SK-N-SH treated with all-trans-retinoic acid at 6 μM for 48 hours (cell line): Measurements from ENCODE around the gene HHAT.
A peak's percentile ranks its signal among the peaks of the same experiment; 100 is the strongest.

Experiments used
- ATAC-seq: fragments of 200-7000 bp; cut with Tn5 transposase; 3 replicates; pipeline ENCODE4 v1.9.1; 2020; ENCODE audit warnings: mild to moderate bottlenecking, moderate library complexity
- ARNTL ChIP-seq: fragments of 450-650 bp; formaldehyde crosslinking; IDR thresholded peaks from 2 replicates; pipeline ENCODE4 v1.5.0; 2020; ENCODE audit warnings: low read depth, mild to moderate bottlenecking, moderate library complexity, borderline replicate concordance
- BACH2 ChIP-seq: fragments of 250-450 bp; sonication (Bioruptor Pico); IDR thresholded peaks from 2 replicates; pipeline ENCODE4 v1.9.0; 2021; ENCODE audit warnings: mild to moderate bottlenecking, borderline replicate concordance
- CSDC2 ChIP-seq: fragments of 250-450 bp; sonication (Bioruptor Pico); IDR thresholded peaks from 2 replicates; pipeline ENCODE4 v1.5.0; 2020; ENCODE audit warnings: mild to moderate bottlenecking, moderate library complexity
- ESRRG ChIP-seq: fragments of 250-450 bp; sonication (Bioruptor Pico); IDR thresholded peaks from 2 replicates; pipeline ENCODE4 v1.6.1; 2021; ENCODE audit warnings: mild to moderate bottlenecking
- GLIS3 ChIP-seq: fragments of 250-450 bp; sonication (Bioruptor Pico); IDR thresholded peaks from 2 replicates; pipeline ENCODE4 v1.5.0; 2020; ENCODE audit warnings: mild to moderate bottlenecking, moderate library complexity
- ISL1 ChIP-seq: fragments of 250-450 bp; sonication (Bioruptor Pico); IDR thresholded peaks from 2 replicates; pipeline ENCODE4 v2.1.2; 2022; ENCODE audit warnings: mild to moderate bottlenecking, moderate library complexity
- OSR1 ChIP-seq: fragments of 250-450 bp; sonication (Bioruptor Pico); IDR thresholded peaks from 2 replicates; pipeline ENCODE4 v1.8.0; 2022; ENCODE audit warnings: moderate library complexity, mild to moderate bottlenecking, inconsistent platforms
- RARB ChIP-seq: fragments of 250-450 bp; sonication (Bioruptor Pico); IDR thresholded peaks from 2 replicates; pipeline ENCODE4 v1.8.0; 2021; ENCODE audit warnings: mild to moderate bottlenecking, moderate library complexity
- SNAI2 ChIP-seq: fragments of 250-450 bp; sonication (Bioruptor Pico); IDR thresholded peaks from 2 replicates; pipeline ENCODE4 v1.5.0; 2020; ENCODE audit warnings: mild to moderate bottlenecking, moderate library complexity
- TCF4 ChIP-seq: fragments of 250-450 bp; sonication (Bioruptor Pico); IDR thresholded peaks from 2 replicates; pipeline ENCODE4 v1.8.0; 2021; ENCODE audit warnings: mild to moderate bottlenecking, moderate library complexity, borderline replicate concordance
- TOX ChIP-seq: fragments of 250-450 bp; sonication (Bioruptor Pico); IDR thresholded peaks from 2 replicates; pipeline ENCODE4 v1.8.0; 2021; ENCODE audit warnings: mild to moderate bottlenecking, moderate library complexity, borderline replicate concordance
- ZC3H10 ChIP-seq: fragments of 250-450 bp; sonication (Bioruptor Pico); IDR thresholded peaks from 2 replicates; pipeline ENCODE4 v1.5.1; 2021; ENCODE audit warnings: mild to moderate bottlenecking, moderate library complexity
- ZFP3 ChIP-seq: fragments of 250-450 bp; sonication (Bioruptor Pico); IDR thresholded peaks from 2 replicates; pipeline ENCODE4 v1.5.0; 2020; ENCODE audit warnings: mild to moderate bottlenecking, moderate library complexity
- ZNF70 ChIP-seq: fragments of 450-650 bp; formaldehyde crosslinking; IDR thresholded peaks from 2 replicates; pipeline ENCODE4 v1.5.0; 2020; ENCODE audit warnings: mild to moderate bottlenecking, moderate library complexity
- ZNF8 ChIP-seq: fragments of 450-650 bp; formaldehyde crosslinking; IDR thresholded peaks from 2 replicates; pipeline ENCODE4 v1.5.0; 2020; ENCODE audit warnings: mild to moderate bottlenecking, moderate library complexity
- TF ChIP-seq, protein P1 (sequence below): fragments of 250-450 bp; sonication (Bioruptor Pico); IDR thresholded peaks from 2 replicates; pipeline ENCODE4 v1.5.0; 2020; ENCODE audit warnings: mild to moderate bottlenecking, moderate library complexity
- TF ChIP-seq, protein P2 (sequence below): fragments of 250-450 bp; sonication (Bioruptor Pico); IDR thresholded peaks from 2 replicates; pipeline ENCODE4 v1.8.0; 2020; ENCODE audit warnings: mild to moderate bottlenecking, moderate library complexity, borderline replicate concordance
- TF ChIP-seq, protein P3 (sequence below): fragments of 250-450 bp; sonication (Bioruptor Pico); IDR thresholded peaks from 2 replicates; pipeline ENCODE4 v1.5.1; 2020; ENCODE audit warnings: low read depth, mild to moderate bottlenecking, moderate library complexity
- TF ChIP-seq, protein P4 (sequence below): fragments of 250-450 bp; sonication (Bioruptor Pico); IDR thresholded peaks from 2 replicates; pipeline ENCODE4 v1.8.0; 2021; ENCODE audit warnings: low read depth, mild to moderate bottlenecking, moderate library complexity, borderline replicate concordance
- TF ChIP-seq, protein P5 (sequence below): fragments of 250-450 bp; sonication (Bioruptor Pico); IDR thresholded peaks from 2 replicates; pipeline ENCODE4 v1.5.1; 2021; ENCODE audit warnings: mild to moderate bottlenecking, moderate library complexity

Gene HHAT

DNA sequence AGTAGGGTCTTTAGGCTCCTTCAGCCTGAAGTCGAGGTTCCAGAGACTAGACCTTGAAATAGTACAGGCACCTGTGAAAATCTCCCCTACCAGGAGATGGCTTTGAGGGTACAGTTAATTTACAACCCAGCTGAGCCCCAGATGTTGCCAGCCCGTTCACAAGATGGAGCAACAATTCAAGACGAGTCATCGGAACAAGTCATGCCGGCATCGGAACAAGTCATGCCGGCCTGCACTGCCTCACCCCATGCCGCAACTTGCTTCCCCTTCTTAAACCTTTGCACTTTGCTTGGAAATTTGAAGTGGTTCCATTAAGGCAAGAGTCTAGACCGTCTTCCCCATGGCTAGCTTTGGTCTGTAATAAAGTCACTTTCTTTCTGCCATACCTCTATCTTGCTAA, 16.0 kb downstream of the HHAT start (continued):
- TF ChIP-seq, protein P1, sequence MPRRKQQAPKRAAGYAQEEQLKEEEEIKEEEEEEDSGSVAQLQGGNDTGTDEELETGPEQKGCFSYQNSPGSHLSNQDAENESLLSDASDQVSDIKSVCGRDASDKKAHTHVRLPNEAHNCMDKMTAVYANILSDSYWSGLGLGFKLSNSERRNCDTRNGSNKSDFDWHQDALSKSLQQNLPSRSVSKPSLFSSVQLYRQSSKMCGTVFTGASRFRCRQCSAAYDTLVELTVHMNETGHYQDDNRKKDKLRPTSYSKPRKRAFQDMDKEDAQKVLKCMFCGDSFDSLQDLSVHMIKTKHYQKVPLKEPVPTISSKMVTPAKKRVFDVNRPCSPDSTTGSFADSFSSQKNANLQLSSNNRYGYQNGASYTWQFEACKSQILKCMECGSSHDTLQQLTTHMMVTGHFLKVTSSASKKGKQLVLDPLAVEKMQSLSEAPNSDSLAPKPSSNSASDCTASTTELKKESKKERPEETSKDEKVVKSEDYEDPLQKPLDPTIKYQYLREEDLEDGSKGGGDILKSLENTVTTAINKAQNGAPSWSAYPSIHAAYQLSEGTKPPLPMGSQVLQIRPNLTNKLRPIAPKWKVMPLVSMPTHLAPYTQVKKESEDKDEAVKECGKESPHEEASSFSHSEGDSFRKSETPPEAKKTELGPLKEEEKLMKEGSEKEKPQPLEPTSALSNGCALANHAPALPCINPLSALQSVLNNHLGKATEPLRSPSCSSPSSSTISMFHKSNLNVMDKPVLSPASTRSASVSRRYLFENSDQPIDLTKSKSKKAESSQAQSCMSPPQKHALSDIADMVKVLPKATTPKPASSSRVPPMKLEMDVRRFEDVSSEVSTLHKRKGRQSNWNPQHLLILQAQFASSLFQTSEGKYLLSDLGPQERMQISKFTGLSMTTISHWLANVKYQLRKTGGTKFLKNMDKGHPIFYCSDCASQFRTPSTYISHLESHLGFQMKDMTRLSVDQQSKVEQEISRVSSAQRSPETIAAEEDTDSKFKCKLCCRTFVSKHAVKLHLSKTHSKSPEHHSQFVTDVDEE (CRISPR knock-in tag): no peak
- no peak for TF ChIP-seq CSDC2 (CRISPR knock-in tag)
- no peak for TF ChIP-seq ZNF70 (CRISPR knock-in tag)
- no peak for TF ChIP-seq ISL1 (CRISPR knock-in tag)
- TF ChIP-seq RARB (CRISPR knock-in tag): no peak
- no peak for TF ChIP-seq ZFP3 (CRISPR knock-in tag)
- no peak for TF ChIP-seq OSR1 (CRISPR knock-in tag)
- TF ChIP-seq, protein P2, sequence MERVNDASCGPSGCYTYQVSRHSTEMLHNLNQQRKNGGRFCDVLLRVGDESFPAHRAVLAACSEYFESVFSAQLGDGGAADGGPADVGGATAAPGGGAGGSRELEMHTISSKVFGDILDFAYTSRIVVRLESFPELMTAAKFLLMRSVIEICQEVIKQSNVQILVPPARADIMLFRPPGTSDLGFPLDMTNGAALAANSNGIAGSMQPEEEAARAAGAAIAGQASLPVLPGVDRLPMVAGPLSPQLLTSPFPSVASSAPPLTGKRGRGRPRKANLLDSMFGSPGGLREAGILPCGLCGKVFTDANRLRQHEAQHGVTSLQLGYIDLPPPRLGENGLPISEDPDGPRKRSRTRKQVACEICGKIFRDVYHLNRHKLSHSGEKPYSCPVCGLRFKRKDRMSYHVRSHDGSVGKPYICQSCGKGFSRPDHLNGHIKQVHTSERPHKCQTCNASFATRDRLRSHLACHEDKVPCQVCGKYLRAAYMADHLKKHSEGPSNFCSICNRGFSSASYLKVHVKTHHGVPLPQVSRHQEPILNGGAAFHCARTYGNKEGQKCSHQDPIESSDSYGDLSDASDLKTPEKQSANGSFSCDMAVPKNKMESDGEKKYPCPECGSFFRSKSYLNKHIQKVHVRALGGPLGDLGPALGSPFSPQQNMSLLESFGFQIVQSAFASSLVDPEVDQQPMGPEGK: no peak

DNA sequence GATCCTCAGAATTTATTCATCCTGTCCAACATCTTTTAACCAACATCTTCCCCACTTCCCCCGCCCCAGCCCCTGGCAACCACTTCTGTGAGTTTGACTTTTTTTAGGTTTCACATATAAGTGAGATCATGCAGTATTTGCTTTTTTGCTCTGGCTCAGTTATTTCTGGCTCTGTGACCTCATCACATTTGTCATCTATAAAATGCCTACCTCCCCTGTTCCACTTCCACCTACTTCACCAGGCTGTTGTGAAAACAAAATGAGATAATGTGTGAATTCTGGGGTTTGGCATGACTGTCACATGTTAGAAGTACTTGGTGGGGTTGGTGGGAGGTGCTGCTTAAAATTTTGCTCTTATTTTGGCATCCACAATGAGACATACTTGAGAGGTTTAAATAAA, 18.4 kb downstream of the HHAT start:
- TF ChIP-seq OSR1 (CRISPR knock-in tag): no peak
- TF ChIP-seq ZC3H10 (CRISPR knock-in tag): no peak
- no peak for TF ChIP-seq TCF4
- no peak for TF ChIP-seq SNAI2
- TF ChIP-seq, protein P3, sequence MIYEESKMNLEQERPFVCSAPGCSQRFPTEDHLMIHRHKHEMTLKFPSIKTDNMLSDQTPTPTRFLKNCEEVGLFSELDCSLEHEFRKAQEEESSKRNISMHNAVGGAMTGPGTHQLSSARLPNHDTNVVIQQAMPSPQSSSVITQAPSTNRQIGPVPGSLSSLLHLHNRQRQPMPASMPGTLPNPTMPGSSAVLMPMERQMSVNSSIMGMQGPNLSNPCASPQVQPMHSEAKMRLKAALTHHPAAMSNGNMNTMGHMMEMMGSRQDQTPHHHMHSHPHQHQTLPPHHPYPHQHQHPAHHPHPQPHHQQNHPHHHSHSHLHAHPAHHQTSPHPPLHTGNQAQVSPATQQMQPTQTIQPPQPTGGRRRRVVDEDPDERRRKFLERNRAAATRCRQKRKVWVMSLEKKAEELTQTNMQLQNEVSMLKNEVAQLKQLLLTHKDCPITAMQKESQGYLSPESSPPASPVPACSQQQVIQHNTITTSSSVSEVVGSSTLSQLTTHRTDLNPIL (CRISPR knock-in tag): no peak
- TF ChIP-seq, protein P2: no peak
- TF ChIP-seq TOX (CRISPR knock-in tag): no peak
- TF ChIP-seq, protein P1 (CRISPR knock-in tag): no peak
- peak; percentile 58 for ATAC-seq

DNA sequence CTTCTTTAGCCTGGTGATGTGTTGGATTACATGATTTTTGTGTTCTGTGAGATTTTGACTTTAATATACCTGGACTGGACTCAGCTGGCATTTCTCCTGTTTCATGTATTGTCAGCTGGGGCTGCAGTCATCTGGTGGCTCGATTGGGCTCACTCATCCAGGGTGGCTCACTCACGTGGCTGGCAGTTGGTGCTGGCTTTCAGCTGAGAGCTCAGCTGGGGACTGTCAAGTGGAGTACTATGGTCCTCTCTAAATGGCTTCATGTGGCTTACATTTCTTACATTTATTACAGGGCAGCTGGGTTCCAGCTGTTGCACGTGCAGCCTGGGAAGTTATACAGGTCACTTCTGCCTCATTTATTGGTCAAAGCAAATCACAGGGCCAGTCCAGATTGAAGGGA, 22.8 kb downstream of the HHAT start:
- no peak for TF ChIP-seq ZNF8 (CRISPR knock-in tag)
- no peak for TF ChIP-seq TOX (CRISPR knock-in tag)
- no peak for TF ChIP-seq CSDC2 (CRISPR knock-in tag)
- no peak for TF ChIP-seq ARNTL (CRISPR knock-in tag)
- no peak for TF ChIP-seq BACH2 (CRISPR knock-in tag)
- no peak for ATAC-seq

DNA sequence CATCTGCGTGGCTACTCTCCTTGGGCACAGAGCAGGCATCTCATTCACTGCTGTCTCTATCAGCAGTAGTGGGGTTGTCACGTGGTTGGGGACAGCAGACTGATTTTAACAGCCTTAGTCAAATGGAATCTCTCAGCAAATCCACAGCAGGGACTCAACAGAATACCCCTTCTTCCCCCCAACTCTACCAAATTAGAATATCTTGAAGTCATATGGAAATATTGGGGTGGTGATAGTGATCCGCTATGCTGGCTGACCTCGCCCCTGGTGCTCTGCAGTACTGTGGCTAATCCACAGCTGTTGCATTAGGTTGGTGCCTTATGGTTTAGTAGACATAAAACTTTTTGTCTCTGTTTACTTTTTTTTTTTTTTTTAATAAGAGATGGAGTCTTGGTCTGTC, 23.9 kb downstream of the HHAT start:
- no peak for ATAC-seq
- TF ChIP-seq, protein P4, sequence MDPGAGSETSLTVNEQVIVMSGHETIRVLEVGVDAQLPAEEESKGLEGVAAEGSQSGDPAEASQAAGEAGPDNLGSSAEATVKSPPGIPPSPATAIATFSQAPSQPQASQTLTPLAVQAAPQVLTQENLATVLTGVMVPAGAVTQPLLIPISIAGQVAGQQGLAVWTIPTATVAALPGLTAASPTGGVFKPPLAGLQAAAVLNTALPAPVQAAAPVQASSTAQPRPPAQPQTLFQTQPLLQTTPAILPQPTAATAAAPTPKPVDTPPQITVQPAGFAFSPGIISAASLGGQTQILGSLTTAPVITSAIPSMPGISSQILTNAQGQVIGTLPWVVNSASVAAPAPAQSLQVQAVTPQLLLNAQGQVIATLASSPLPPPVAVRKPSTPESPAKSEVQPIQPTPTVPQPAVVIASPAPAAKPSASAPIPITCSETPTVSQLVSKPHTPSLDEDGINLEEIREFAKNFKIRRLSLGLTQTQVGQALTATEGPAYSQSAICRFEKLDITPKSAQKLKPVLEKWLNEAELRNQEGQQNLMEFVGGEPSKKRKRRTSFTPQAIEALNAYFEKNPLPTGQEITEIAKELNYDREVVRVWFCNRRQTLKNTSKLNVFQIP (CRISPR knock-in tag): no peak
- TF ChIP-seq, protein P5, sequence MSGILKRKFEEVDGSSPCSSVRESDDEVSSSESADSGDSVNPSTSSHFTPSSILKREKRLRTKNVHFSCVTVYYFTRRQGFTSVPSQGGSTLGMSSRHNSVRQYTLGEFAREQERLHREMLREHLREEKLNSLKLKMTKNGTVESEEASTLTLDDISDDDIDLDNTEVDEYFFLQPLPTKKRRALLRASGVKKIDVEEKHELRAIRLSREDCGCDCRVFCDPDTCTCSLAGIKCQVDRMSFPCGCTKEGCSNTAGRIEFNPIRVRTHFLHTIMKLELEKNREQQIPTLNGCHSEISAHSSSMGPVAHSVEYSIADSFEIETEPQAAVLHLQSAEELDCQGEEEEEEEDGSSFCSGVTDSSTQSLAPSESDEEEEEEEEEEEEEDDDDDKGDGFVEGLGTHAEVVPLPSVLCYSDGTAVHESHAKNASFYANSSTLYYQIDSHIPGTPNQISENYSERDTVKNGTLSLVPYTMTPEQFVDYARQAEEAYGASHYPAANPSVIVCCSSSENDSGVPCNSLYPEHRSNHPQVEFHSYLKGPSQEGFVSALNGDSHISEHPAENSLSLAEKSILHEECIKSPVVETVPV (CRISPR knock-in tag): no peak
- TF ChIP-seq, protein P1 (CRISPR knock-in tag): no peak
- TF ChIP-seq ZNF70 (CRISPR knock-in tag): no peak
- TF ChIP-seq TOX (CRISPR knock-in tag): no peak
- TF ChIP-seq GLIS3 (CRISPR knock-in tag): no peak
- TF ChIP-seq ESRRG (CRISPR knock-in tag): no peak
